Colon (tissue), 2 donors: ENCODE measurements around the gene RHBDL1.

Experiments
- FAIRE-seq: peaks from 2 replicates; lab custom pipeline; 2012; peaks lifted over from hg19 to GRCh38; lab: Jason Lieb, UNC
- donor health status: control.
- donor health status: control.

Gene RHBDL1

GRCh38 chr16:674968-675883 lies at the start of gene RHBDL1:
Gene RHBDL1, plus strand, starts transcription at chr16:675671. Its CDS starts 120 bp downstream, at chr16:675791.
- FAIRE-seq, result no peak

- no peak for FAIRE-seq
These were observed 49.3 kb upstream of the RHBDL1 start for GRCh38 chr16:625977-626765.

GRCh38 chr16:626787-627453 lies 48.6 kb upstream of the RHBDL1 start:
- no peak for FAIRE-seq

GRCh38 chr16:627454-628239 lies 47.8 kb upstream of the RHBDL1 start:
- no peak for FAIRE-seq

- FAIRE-seq, result no peak
These were observed 47.0 kb upstream of the RHBDL1 start for GRCh38 chr16:628321-629061.

GRCh38 chr16:629185-629832 lies 46.2 kb upstream of the RHBDL1 start:
- no peak for FAIRE-seq

- no peak for FAIRE-seq
These were observed 45.6 kb upstream of the RHBDL1 start for GRCh38 chr16:629833-630248.

GRCh38 chr16:630249-630814 lies 45.1 kb upstream of the RHBDL1 start:
- FAIRE-seq, result no peak

GRCh38 chr16:630815-631405 lies 44.6 kb upstream of the RHBDL1 start, which contains the start of gene WFIKKN1:
Gene WFIKKN1, plus strand, starts transcription at chr16:630985. Its CDS starts 269 bp downstream, at chr16:631254.
- FAIRE-seq, result no peak

- no peak for FAIRE-seq
These were observed 43.6 kb upstream of the RHBDL1 start for GRCh38 chr16:631808-632358.

- FAIRE-seq, result no peak
These were observed 42.8 kb upstream of the RHBDL1 start for GRCh38 chr16:632486-633335.

GRCh38 chr16:633336-634050 lies 42.0 kb upstream of the RHBDL1 start:
- no peak for FAIRE-seq

- no peak for FAIRE-seq
These were observed 41.3 kb upstream of the RHBDL1 start for GRCh38 chr16:634051-634670.

- no peak for FAIRE-seq
These were observed 40.5 kb upstream of the RHBDL1 start for GRCh38 chr16:634996-635395.

GRCh38 chr16:635573-636205 lies 39.8 kb upstream of the RHBDL1 start:
- no peak for FAIRE-seq

GRCh38 chr16:636206-637080 lies 39.0 kb upstream of the RHBDL1 start, which contains the start of gene METTL26:
Gene METTL26, minus strand, starts transcription at chr16:636305. Its CDS starts 15 bp downstream, at chr16:636290.
- no peak for FAIRE-seq
